Vagina (tissue), 2 donors: ENCODE measurements around the gene HIPK2.

Experiments
- CTCF ChIP-seq, 3 experiments: fragments of 450-650 bp in 2 of 3; fragments of 200-600 bp in 1 of 3; sonication (generic) in 1 of 3; IDR thresholded peaks; one replicate each; pipeline ENCODE4 v1.5.1; 2017 to 2019; ENCODE audit warnings: antibody characterized with exemption in 3 of 3, mild to moderate bottlenecking in 2 of 3, moderate library complexity in 2 of 3
- POLR2A ChIP-seq, 2 donors: fragments of 450-650 bp; IDR thresholded peaks; one replicate each; pipeline ENCODE4 v1.6.1; 2017; ENCODE audit warnings: antibody characterized with exemption in 2 of 2, mild to moderate bottlenecking in 2 of 2, moderate library complexity in 2 of 2
- POLR2AphosphoS5 ChIP-seq, 2 donors: sonication (generic); formaldehyde crosslinking; IDR thresholded peaks; one replicate each; pipeline ENCODE4 v1.9.0; 2017; ENCODE audit warnings: antibody characterized with exemption in 2 of 2, mild to moderate bottlenecking in 2 of 2, low read depth in 1 of 2; ENCODE audit not compliant: insufficient read depth in 1 of 2

GRCh38 chr7:139827042-139827441 is 49.2 kb upstream of the HIPK2 start:
- TF ChIP-seq CTCF (IDR thresholded peaks at IDR 0.05): no peak
- no peak for TF ChIP-seq POLR2A (IDR thresholded peaks at IDR 0.05)
- TF ChIP-seq POLR2AphosphoS5 (IDR thresholded peaks at IDR 0.05; ENCODE audit: insufficient read depth in 1 of 2, low read depth in 1 of 2): no peak
